SK-N-SH (cell line): Measurements from ENCODE around the gene ACTR1A. TPM values are rescaled to one million over a fixed set of nuclear protein-coding genes. Genes with fewer than 3 reads are reported as not detected.

Experiments used
- CTCF ChIA-PET: fragments of 300-600, 350-600 bp; formaldehyde crosslinking; extraction: SDS; loops from one replicate; lab custom pipeline; 2021; lab: Yijun Ruan, JAX
- POLR2A ChIA-PET: fragments of 350-600 bp; sonication (Branson Sonifier 250); formaldehyde crosslinking; extraction: SDS; loops from one replicate; lab custom pipeline; 2020; ENCODE audit warnings: antibody characterized with exemption, inconsistent platforms; lab: Yijun Ruan, JAX
- DNase-seq: peaks from one replicate; pipeline ENCODE4 v3.0.0; 2012
- H2AFZ ChIP-seq: fragments of 200-600 bp; sonication (generic); 2 replicates; pipeline ENCODE4 v1.8.1; 2016; ENCODE audit warnings: antibody characterized with exemption, mild to moderate bottlenecking, low read depth
- H3F3A ChIP-seq: fragments of 200-600 bp; sonication (generic); replicated peaks from 2 replicates; pipeline ENCODE3; 2016; ENCODE audit warnings: antibody characterized with exemption, mild to moderate bottlenecking; ENCODE audit not compliant: insufficient read depth
- H3K27ac ChIP-seq, 2 experiments: fragments of 200-500 bp in 1 of 2; fragments of 200-600 bp in 1 of 2; sonication (Bioruptor generic) in 1 of 2; sonication (generic), shearing (Covaris generic) in 1 of 2; 2 replicates each; pipeline versions ENCODE4 v1.5.1 to v1.6.1; 2014 to 2016; ENCODE audit warnings: low read depth in 2 of 2, inconsistent platforms in 1 of 2, low read length in 1 of 2, mild to moderate bottlenecking in 1 of 2, mixed read lengths in 1 of 2
- H3K27me3 ChIP-seq: fragments of 200-600 bp; sonication (generic), shearing (Covaris generic); 2 replicates; pipeline ENCODE4 v1.6.1; 2016; ENCODE audit warnings: mixed run types; ENCODE audit not compliant: insufficient read depth
- H3K36me3 ChIP-seq, 2 experiments: fragments of 200-500 bp in 1 of 2; fragments of 200-600 bp in 1 of 2; sonication (Bioruptor generic) in 1 of 2; sonication (generic) in 1 of 2; replicated peaks in 1 of 2; 2 replicates each; pipeline versions ENCODE3 to v1.5.1; 2014 to 2016; ENCODE audit warnings: low read length in 1 of 2, mild to moderate bottlenecking in 1 of 2; ENCODE audit not compliant: insufficient read depth in 2 of 2, control insufficient read depth in 1 of 2
- H3K4me1 ChIP-seq, 2 experiments: fragments of 200-500 bp in 1 of 2; fragments of 200-600 bp in 1 of 2; sonication (Bioruptor generic) in 1 of 2; sonication (generic), shearing (Covaris generic) in 1 of 2; 2 replicates each; pipeline versions ENCODE4 v1.5.1 to v1.6.1; 2014 to 2016; ENCODE audit warnings: low read depth in 1 of 2, low read length in 1 of 2, mixed run types in 1 of 2; ENCODE audit not compliant: insufficient read depth in 2 of 2, control insufficient read depth in 1 of 2
- H3K4me2 ChIP-seq: fragments of 200-600 bp; sonication (generic), shearing (Covaris generic); 2 replicates; pipeline ENCODE4 v1.6.1; 2017; ENCODE audit warnings: mixed run types
- H3K4me3 ChIP-seq, 2 experiments: fragments of 200-500 bp in 1 of 2; fragments of 200-600 bp in 1 of 2; sonication (Bioruptor generic) in 1 of 2; sonication (generic), shearing (Covaris generic) in 1 of 2; 2 replicates each; pipeline versions ENCODE4 v1.5.1 to v1.8.1; 2014 to 2016; ENCODE audit warnings: low read depth in 2 of 2, inconsistent platforms in 1 of 2, low read length in 1 of 2, mild to moderate bottlenecking in 1 of 2, mixed read lengths in 1 of 2, moderate library complexity in 1 of 2
- H3K79me2 ChIP-seq: fragments of 200-600 bp; sonication (generic); 2 replicates; pipeline ENCODE4 v1.8.1; 2017; ENCODE audit warnings: mild to moderate bottlenecking; ENCODE audit not compliant: insufficient read depth
- H3K9ac ChIP-seq: fragments of 200-600 bp; sonication (generic); 2 replicates; pipeline ENCODE4 v1.6.1; 2017; ENCODE audit warnings: mixed run types
- H3K9me2 ChIP-seq: fragments of 200-600 bp; sonication (generic); 2 replicates; pipeline ENCODE4 v1.6.1; 2017; ENCODE audit warnings: mixed run types
- H3K9me3 ChIP-seq: fragments of 200-600 bp; sonication (generic); 2 replicates; pipeline ENCODE4 v1.6.1; 2017; ENCODE audit warnings: mixed run types, mild to moderate bottlenecking, moderate library complexity
- H4K20me1 ChIP-seq: fragments of 200-600 bp; sonication (generic); 2 replicates; pipeline ENCODE4 v1.6.1; 2017; ENCODE audit warnings: mild to moderate bottlenecking, mixed run types; ENCODE audit not compliant: insufficient read depth
- FOSL2 ChIP-seq: IDR thresholded peaks from 2 replicates; pipeline ENCODE4 v1.4.0; 2012; ENCODE audit warnings: low read depth, mild to moderate bottlenecking, moderate library complexity, borderline replicate concordance
- FOXM1 ChIP-seq: IDR thresholded peaks from 2 replicates; pipeline ENCODE4 v1.4.0; 2012; ENCODE audit warnings: low read depth, mild to moderate bottlenecking
- GABPA ChIP-seq: IDR thresholded peaks from 2 replicates; pipeline ENCODE4 v1.4.0; 2012; ENCODE audit warnings: low read depth, mild to moderate bottlenecking
- SMC3 ChIP-seq: IDR thresholded peaks from 2 replicates; pipeline ENCODE4 v1.6.1; 2012; ENCODE audit warnings: low read depth, low read length, improper control_type of control experiment
- TEAD4 ChIP-seq: IDR thresholded peaks from 2 replicates; pipeline ENCODE4 v1.4.0; 2012; ENCODE audit warnings: mild to moderate bottlenecking, borderline replicate concordance; ENCODE audit not compliant: insufficient read depth
- YY1 ChIP-seq: IDR thresholded peaks from 2 replicates; pipeline ENCODE4 v1.4.0; 2012; ENCODE audit warnings: low read depth, mild to moderate bottlenecking
- WGBS: methylation state at CpG from one replicate; pipeline ENCODE4 v1.1.6; 2017; ENCODE audit warnings: low lambda C conversion rate; 5-methylcytosine and 5-hydroxymethylcytosine counted together
- polyA plus RNA-seq, 3 experiments: library from polyadenylated mRNA; depleted of rRNA; stranded (reverse); fragments of >200 nt; gene quantifications; 2 replicates each; pipeline ENCODE4 v1.2.3, GENCODE V29; 2012
- TF ChIP-seq, protein P1 (sequence below): IDR thresholded peaks from 2 replicates; pipeline ENCODE4 v1.6.1; 2012; ENCODE audit warnings: mild to moderate bottlenecking, low read depth, low read length, moderate library complexity
- TF ChIP-seq, protein P2 (sequence below): fragments of 150-350 bp; IDR thresholded peaks from 2 replicates; pipeline ENCODE4 v1.6.1; 2017; ENCODE audit warnings: antibody characterized with exemption, low read length, low read depth, borderline replicate concordance
- TF ChIP-seq, protein P3 (sequence below): fragments of 150-350 bp; IDR thresholded peaks from 2 replicates; pipeline ENCODE4 v1.6.1; 2016; ENCODE audit warnings: mild to moderate bottlenecking, low read depth, low read length
- TF ChIP-seq, protein P4 (sequence below): fragments of 200-600 bp; sonication (generic); IDR thresholded peaks from 2 replicates; pipeline ENCODE4 v1.6.1; 2017; ENCODE audit warnings: antibody characterized with exemption, mild to moderate bottlenecking, moderate library complexity
- TF ChIP-seq, protein P5 (sequence below): IDR thresholded peaks from 2 replicates; pipeline ENCODE4 v1.4.0; 2012; ENCODE audit warnings: low read depth, borderline replicate concordance

The ACTR1A gene
- polyA plus RNA-seq, 1 of the 3 experiments (the other 2 are of a cell fraction) = 106 TPM

DNA sequence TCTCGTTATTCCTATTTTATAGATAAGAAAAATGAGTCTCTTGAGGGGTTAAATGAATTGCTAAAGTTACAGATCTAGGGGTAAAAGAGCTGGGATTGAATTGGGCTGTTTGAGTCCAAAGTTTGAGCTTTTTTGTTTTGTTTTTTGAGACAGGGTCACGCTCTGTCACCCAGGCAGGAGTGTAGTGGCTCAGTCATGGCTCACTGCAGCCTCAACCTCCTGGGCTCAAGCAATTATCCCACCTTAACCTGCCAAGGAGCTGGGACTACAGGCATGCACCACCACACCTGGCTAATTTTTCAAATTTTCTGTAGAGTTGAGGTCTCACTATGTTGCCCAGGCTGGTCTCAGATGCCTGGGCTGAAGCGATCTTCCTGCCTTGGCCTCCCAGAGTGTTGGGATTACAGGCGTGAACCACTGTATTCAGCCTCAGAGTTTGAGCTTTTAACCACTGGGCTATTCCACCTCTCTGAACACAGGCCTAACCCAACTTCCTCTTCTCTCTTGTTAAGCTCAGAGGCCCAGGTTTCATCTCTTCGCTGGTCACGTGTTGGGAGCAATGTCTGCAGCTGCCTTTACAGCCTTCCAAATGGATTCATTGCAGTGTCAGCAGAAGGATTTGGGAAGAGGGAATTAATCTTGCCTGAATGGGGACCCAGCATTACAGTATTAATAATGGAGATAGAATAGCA lies 9.2 kb upstream of the ACTR1A start (continued):
- TF ChIP-seq FOXM1 = no peak

DNA sequence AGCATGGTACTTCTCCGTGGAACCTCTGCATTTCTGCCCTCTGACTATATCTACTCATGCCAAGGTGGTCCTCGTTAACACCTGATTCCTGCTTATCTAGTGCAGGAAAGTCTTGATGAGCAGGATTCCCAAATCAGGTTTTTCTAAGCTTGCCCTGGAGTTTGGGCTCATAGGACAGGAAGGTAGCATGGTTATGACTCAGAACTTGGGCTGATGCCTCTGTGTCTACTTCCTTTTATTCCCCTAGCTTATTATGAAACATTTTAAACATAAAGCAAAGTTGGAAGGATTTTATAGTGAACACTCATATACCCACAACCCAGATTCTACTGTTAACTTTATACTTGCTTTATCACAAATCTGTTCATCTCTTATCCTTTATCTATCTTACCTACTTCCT lies 6.9 kb upstream of the ACTR1A start:
- Histone ChIP-seq H3K9me2 (no peaks in the 10 kb centered on the region), H3K27me3 (no peaks in the 10 kb centered on the region), H3K79me2 (peaks cover 43% of the 10 kb centered on the region), H3K27ac (0 out of 4 replicates have a peak overlapping the region, but pooled peaks of 1 of the 2 experiments have one; percentile 19), H3K4me2 (no peak overlapping the region), H3K9ac (no peak overlapping the region), H3K9me3 (no peaks in the 10 kb centered on the region), H4K20me1 (peaks cover 10% of the 10 kb centered on the region), H2AFZ (no peak overlapping the region), H3F3A (peaks cover 8% of the 10 kb centered on the region), H3K4me1 (peaks cover 10% of the 10 kb centered on the region in 2 experiments; a peak in 3 of 4 replicates), H3K4me3 (no peak overlapping the region), H3K36me3 (peaks cover 18 to 26% of the 10 kb centered on the region in 2 experiments)
- no peak for DNase-seq
- ChIA-PET POLR2A (no interaction called here), CTCF (interaction anchor here (0.7 to 4.8 kb wide), 4 partner anchors 9 to 87 kb away, joined by 3 to 21 read pairs (median 3); no protein-coding TSS in a partner anchor)
- TF ChIP-seq FOSL2 (peak; percentile 55; the same call in 1 of the 2 replicates), TEAD4 (no peak), GABPA (peak; percentile 50), YY1 (no peak), SMC3 (no peak)
- TF ChIP-seq, protein P1, sequence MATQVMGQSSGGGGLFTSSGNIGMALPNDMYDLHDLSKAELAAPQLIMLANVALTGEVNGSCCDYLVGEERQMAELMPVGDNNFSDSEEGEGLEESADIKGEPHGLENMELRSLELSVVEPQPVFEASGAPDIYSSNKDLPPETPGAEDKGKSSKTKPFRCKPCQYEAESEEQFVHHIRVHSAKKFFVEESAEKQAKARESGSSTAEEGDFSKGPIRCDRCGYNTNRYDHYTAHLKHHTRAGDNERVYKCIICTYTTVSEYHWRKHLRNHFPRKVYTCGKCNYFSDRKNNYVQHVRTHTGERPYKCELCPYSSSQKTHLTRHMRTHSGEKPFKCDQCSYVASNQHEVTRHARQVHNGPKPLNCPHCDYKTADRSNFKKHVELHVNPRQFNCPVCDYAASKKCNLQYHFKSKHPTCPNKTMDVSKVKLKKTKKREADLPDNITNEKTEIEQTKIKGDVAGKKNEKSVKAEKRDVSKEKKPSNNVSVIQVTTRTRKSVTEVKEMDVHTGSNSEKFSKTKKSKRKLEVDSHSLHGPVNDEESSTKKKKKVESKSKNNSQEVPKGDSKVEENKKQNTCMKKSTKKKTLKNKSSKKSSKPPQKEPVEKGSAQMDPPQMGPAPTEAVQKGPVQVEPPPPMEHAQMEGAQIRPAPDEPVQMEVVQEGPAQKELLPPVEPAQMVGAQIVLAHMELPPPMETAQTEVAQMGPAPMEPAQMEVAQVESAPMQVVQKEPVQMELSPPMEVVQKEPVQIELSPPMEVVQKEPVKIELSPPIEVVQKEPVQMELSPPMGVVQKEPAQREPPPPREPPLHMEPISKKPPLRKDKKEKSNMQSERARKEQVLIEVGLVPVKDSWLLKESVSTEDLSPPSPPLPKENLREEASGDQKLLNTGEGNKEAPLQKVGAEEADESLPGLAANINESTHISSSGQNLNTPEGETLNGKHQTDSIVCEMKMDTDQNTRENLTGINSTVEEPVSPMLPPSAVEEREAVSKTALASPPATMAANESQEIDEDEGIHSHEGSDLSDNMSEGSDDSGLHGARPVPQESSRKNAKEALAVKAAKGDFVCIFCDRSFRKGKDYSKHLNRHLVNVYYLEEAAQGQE = no peak
- TF ChIP-seq, protein P2, sequence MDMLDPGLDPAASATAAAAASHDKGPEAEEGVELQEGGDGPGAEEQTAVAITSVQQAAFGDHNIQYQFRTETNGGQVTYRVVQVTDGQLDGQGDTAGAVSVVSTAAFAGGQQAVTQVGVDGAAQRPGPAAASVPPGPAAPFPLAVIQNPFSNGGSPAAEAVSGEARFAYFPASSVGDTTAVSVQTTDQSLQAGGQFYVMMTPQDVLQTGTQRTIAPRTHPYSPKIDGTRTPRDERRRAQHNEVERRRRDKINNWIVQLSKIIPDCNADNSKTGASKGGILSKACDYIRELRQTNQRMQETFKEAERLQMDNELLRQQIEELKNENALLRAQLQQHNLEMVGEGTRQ = no peak
- TF ChIP-seq, protein P3, sequence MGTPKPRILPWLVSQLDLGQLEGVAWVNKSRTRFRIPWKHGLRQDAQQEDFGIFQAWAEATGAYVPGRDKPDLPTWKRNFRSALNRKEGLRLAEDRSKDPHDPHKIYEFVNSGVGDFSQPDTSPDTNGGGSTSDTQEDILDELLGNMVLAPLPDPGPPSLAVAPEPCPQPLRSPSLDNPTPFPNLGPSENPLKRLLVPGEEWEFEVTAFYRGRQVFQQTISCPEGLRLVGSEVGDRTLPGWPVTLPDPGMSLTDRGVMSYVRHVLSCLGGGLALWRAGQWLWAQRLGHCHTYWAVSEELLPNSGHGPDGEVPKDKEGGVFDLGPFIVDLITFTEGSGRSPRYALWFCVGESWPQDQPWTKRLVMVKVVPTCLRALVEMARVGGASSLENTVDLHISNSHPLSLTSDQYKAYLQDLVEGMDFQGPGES = no peak
- TF ChIP-seq, protein P4, sequence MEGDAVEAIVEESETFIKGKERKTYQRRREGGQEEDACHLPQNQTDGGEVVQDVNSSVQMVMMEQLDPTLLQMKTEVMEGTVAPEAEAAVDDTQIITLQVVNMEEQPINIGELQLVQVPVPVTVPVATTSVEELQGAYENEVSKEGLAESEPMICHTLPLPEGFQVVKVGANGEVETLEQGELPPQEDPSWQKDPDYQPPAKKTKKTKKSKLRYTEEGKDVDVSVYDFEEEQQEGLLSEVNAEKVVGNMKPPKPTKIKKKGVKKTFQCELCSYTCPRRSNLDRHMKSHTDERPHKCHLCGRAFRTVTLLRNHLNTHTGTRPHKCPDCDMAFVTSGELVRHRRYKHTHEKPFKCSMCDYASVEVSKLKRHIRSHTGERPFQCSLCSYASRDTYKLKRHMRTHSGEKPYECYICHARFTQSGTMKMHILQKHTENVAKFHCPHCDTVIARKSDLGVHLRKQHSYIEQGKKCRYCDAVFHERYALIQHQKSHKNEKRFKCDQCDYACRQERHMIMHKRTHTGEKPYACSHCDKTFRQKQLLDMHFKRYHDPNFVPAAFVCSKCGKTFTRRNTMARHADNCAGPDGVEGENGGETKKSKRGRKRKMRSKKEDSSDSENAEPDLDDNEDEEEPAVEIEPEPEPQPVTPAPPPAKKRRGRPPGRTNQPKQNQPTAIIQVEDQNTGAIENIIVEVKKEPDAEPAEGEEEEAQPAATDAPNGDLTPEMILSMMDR = no peak
- TF ChIP-seq, protein P5, sequence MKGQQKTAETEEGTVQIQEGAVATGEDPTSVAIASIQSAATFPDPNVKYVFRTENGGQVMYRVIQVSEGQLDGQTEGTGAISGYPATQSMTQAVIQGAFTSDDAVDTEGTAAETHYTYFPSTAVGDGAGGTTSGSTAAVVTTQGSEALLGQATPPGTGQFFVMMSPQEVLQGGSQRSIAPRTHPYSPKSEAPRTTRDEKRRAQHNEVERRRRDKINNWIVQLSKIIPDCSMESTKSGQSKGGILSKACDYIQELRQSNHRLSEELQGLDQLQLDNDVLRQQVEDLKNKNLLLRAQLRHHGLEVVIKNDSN = no peak
- WGBS = 72% methylated on average over 2 of the region's 2 CpGs
